KG1 (cell line): ENCODE measurements around the gene SLC35B1.

Source experiments
- DNase-seq: peaks from one replicate; lab custom pipeline; 2025; lab: John Stamatoyannopoulos, UW

The SLC35B1 gene

DNA sequence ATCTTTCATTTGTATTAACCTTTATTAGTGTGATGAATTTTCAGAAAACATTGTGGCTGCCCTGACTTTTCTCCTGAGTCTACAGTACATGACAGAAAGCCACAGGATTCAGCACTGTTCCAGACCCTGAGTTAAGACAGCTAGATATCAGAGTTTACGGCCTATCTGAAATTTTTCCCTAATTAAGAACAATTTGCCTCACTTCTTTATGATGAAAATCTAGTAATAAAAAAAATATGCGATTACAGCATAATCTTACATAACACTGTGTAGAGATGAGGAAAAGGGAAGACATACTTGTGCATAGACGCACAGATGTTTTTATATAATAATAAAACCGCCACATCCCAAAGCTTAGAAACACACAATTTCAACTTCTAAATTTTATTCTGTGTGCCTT is 37.1 kb downstream of the SLC35B1 start:
- DNase-seq, result no peak

DNA sequence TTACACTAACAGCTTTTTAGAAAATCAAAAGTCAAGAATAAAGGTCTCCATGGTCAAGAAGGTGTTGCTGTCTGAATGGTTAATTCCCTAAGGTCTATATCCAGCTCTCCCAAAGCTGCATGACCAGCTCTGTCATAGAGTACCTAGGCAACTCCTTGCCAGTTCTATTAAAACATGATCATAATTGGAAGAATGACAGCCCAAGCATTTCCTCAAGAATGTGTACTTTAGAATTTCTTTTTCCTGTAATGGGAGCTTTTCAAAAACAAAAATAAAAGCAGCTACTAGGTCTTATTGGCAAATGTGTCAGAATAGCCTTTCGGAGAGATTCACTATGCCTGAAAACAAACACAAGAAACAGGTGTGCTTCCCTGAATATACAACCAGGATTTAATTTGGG is 37.8 kb downstream of the SLC35B1 start:
- DNase-seq, result no peak

DNA sequence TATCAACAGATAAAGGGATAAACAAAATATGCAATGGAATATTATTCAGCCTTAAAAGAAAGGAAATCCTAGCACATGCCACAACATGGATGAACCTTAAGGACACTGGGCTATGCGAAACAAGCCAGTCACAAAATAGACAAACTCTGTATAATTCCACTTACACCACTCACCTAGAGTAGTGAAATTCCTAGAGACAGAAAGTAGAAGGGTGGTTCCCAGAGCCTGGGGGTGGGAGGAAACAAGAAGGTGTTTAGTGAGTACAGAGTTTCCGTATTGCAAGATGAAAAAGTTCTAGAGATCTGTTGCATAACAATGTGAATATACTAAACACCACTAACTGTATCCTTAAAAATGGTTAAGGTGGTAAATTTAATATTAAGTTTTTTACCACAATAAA is 39.9 kb downstream of the SLC35B1 start:
- no peak for DNase-seq

DNA sequence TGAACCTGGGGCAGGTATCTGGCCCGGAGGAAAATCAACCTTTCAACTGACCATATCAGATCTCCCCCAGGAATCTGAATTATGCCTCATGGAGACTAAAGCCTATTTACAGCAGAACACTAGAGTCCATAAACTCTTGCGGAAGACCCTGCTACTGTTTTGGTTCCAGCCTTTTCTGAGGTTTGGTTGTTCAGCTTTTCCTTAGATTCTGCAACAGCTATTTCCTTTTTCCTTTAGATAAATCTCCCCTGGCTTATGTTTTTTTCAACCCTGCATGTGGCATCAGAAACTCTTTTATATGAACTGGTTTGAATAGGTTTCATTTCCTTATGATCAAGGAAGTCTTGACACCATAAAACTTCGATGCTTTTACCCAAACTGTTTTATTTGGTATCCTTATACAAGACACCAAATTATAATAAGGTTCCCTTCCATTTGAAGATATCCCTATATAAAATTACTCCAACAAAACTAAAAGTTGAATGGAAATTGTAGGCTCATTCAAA is 43.0 kb downstream of the SLC35B1 start:
- no peak for DNase-seq

DNA sequence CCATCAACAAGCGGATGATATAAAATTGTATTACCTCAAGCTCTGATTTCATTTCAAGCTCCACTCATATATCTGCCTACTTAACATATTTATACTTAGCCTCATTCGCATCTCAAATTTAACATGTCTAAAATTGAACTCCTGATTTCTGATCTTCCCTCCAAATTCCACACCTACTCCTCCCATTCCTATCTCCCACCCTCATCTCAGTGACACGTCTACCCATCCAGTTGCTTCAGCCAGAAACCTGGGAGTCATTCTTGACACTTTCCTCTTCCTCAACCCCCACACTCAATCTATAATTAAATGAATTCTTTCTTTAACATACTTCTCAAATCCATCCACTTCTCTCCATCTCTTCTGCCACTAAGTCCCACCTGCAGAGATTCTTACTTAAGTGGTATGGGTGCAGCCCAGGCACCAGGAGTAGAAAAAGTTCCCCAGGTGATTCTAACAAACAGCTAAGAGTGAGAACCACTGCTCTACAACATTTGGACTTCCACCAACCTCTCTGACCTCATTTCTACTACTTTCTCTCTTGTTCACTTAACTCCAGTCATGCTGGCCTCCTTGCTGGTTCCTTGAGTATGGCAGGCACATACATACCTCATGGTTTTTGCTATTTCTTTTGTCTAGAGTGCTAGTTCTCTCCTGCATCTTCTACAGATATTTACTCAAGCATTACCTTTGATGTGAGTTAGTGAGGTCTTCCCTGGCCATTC is 47.9 kb downstream of the SLC35B1 start:
- no peak for DNase-seq

DNA sequence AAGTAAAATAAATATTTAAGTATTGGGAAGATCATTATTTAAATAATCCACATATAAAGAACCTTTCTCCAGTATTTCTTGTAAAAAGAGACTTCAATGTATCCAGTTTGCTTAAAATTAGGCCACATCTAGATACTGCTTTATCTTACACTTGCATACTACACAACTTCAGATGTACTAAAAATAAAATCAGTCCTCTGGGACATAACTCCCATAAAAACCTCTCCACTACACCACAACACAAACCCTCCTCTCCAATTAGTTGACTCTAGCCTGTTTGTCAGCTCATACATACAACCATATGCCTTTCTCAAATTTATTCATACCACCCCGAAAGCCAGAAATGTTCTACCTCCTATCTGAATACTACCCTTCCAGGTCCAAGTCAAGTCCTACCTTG is 51.5 kb downstream of the SLC35B1 start:
- DNase-seq, result no peak
